ENCODE measurements around the gene PPT1. TPM values are rescaled to one million over a fixed set of nuclear protein-coding genes. Genes with fewer than 3 reads are reported as not detected.

PPT1 gene
- total RNA-seq, result 10 to 100 TPM; 68.5 to 89.8 TPM

GRCh38 chr1:40096977-40097782 is at the start of gene PPT1:
Gene PPT1 (minus strand): TSS chr1:40097252. CDS start chr1:40097238, 14 bp downstream.
- Histone ChIP-seq H3K4me1 (ENCODE audit: control insufficient read depth in 1 of 2, low read depth in 2 of 2) (peaks cover 0 to 18% of the 10 kb centered on the region in 2 donors), H3K36me3 (no peaks in the 10 kb centered on the region), H3K9me3 (no peaks in the 10 kb centered on the region), H3K27me3 (replicated peaks; ENCODE audit: insufficient read depth) (no peaks in the 10 kb centered on the region), H3K27ac (peak within 1 kb of the TSS; percentile 56 to 65), H3K4me3 (peak within 1 kb of the TSS; percentile 88)
- DNase-seq (ENCODE audit: low spot score), result peak; percentile 25
- no peak for TF ChIP-seq CTCF (IDR thresholded peaks at IDR 0.05)
- peak; percentile 65 for ATAC-seq (ENCODE audit: insufficient number of reproducible peaks, low FRiP score, low read depth)

GRCh38 chr1:40143891-40144575 is 47.0 kb upstream of the PPT1 start:
- no peaks in the 10 kb centered on the region for H3K4me1 ChIP-seq (ENCODE audit: control insufficient read depth in 1 of 2, low read depth in 2 of 2)
- no peak overlapping the region for H3K4me3 ChIP-seq
- no peaks in the 10 kb centered on the region for H3K36me3 ChIP-seq
- ATAC-seq (ENCODE audit: insufficient number of reproducible peaks, low FRiP score, low read depth) (no peak), DNase-seq (ENCODE audit: low spot score) (peak; percentile 28)
- H3K9me3 ChIP-seq, result no peaks in the 10 kb centered on the region
- no peak overlapping the region for H3K27ac ChIP-seq
- TF ChIP-seq CTCF (IDR thresholded peaks at IDR 0.05), result peak; percentile 80
- H3K27me3 ChIP-seq (replicated peaks; ENCODE audit: insufficient read depth), result no peaks in the 10 kb centered on the region

- TF ChIP-seq CTCF (IDR thresholded peaks at IDR 0.05), result no peak
- no peaks in the 10 kb centered on the region for H3K27me3 ChIP-seq (replicated peaks; ENCODE audit: insufficient read depth)
- no peaks in the 10 kb centered on the region for H3K4me1 ChIP-seq (ENCODE audit: control insufficient read depth in 1 of 2, low read depth in 2 of 2)
These were observed 45.0 kb upstream of the PPT1 start for GRCh38 chr1:40141878-40142535.

GRCh38 chr1:40140211-40140973 is 43.3 kb upstream of the PPT1 start:
- H3K9me3 ChIP-seq, result no peaks in the 10 kb centered on the region
- no peak overlapping the region for H3K4me3 ChIP-seq
- DNase-seq (ENCODE audit: low spot score) (no peak), ATAC-seq (ENCODE audit: insufficient number of reproducible peaks, low FRiP score, low read depth) (no peak)
- H3K4me1 ChIP-seq (ENCODE audit: control insufficient read depth in 1 of 2, low read depth in 2 of 2), result no peaks in the 10 kb centered on the region
- H3K36me3 ChIP-seq, result no peaks in the 10 kb centered on the region
- no peak for TF ChIP-seq CTCF (IDR thresholded peaks at IDR 0.05)
- H3K27me3 ChIP-seq (replicated peaks; ENCODE audit: insufficient read depth), result no peaks in the 10 kb centered on the region
- no peak overlapping the region for H3K27ac ChIP-seq

More at GRCh38 chr1:40141878-40142535, 45.0 kb upstream of the PPT1 start:
- no peaks in the 10 kb centered on the region for H3K36me3 ChIP-seq
- H3K4me3 ChIP-seq, result no peak overlapping the region
- ATAC-seq (ENCODE audit: insufficient number of reproducible peaks, low FRiP score, low read depth), result no peak
- no peak overlapping the region for H3K27ac ChIP-seq
- H3K9me3 ChIP-seq, result no peaks in the 10 kb centered on the region
- DNase-seq (ENCODE audit: low spot score), result no peak

All from thoracic aorta (tissue), 2 donors.